Activated naive CD4-positive, alpha-beta T cell treated with anti-CD3 and anti-CD28 coated beads for 36 hours (primary cell): Measurements from ENCODE around the gene GPD2. TPM values are rescaled to one million over a fixed set of nuclear protein-coding genes. Genes with fewer than 3 reads are reported as not detected.
A peak's percentile ranks its signal among the peaks of the same experiment; 100 is the strongest.

Experiments
- CTCF ChIA-PET: fragments of 350-600 bp; sonication (Branson Sonifier 250); formaldehyde crosslinking; loops from one replicate; lab custom pipeline; 2021; ENCODE audit warnings: antibody characterized with exemption; lab: Charles Lee
- DNase-seq: peaks from one replicate; pipeline ENCODE4 v3.0.0-alpha.2; 2020
- H3K27ac Mint-ChIP-seq: one replicate; pipeline ENCODE4 v1.8.0; 2021; ENCODE audit warnings: mild to moderate bottlenecking, mixed read lengths
- H3K27me3 Mint-ChIP-seq: one replicate; pipeline ENCODE4 v1.8.0; 2021; ENCODE audit warnings: low read depth, mixed read lengths
- H3K36me3 Mint-ChIP-seq: one replicate; pipeline ENCODE4 v1.8.0; 2021; ENCODE audit warnings: low read depth, mixed read lengths
- H3K4me1 Mint-ChIP-seq: one replicate; pipeline ENCODE4 v1.8.0; 2021; ENCODE audit warnings: low read depth, mixed read lengths
- H3K4me3 Mint-ChIP-seq: one replicate; pipeline ENCODE4 v1.8.0; 2021; ENCODE audit warnings: mild to moderate bottlenecking, moderate library complexity, mixed read lengths
- H3K9me3 Mint-ChIP-seq: one replicate; pipeline ENCODE4 v1.8.0; 2021; ENCODE audit warnings: mixed read lengths
- intact Hi-C: fragments of 100-400 bp; cut with micrococcal nuclease; formaldehyde crosslinking; loops from one replicate; pipeline ENCODE4 v1.15.1; 2023
- total RNA-seq, 2 experiments: library from RNA; stranded (reverse); gene quantifications; one replicate each; pipeline ENCODE4 v1.2.3, GENCODE V29; 2021

GPD2 gene
- total RNA-seq, 2 experiments from 2014 or later, result 18.8 to 19.9 TPM

GRCh38 chr2:156581280-156581679 is 145.1 kb downstream of the GPD2 start:
- no peaks in the 10 kb centered on the region for H3K27me3 Mint-ChIP-seq
- CTCF ChIA-PET, result interaction anchor here (1.2 kb wide), 1 partner anchor 9 kb away, joined by 3 read pairs; no protein-coding TSS in a partner anchor
- H3K27ac Mint-ChIP-seq, result no peak overlapping the region
- intact Hi-C loops, result loop anchor here (10.0 kb wide), 1 partner anchor 314 kb away; no protein-coding TSS in a partner anchor
- H3K36me3 Mint-ChIP-seq, result peaks cover 6% of the 10 kb centered on the region
- H3K4me1 Mint-ChIP-seq, result peaks cover 4% of the 10 kb centered on the region
- no peak for DNase-seq
- no peaks in the 10 kb centered on the region for H3K9me3 Mint-ChIP-seq
- H3K4me3 Mint-ChIP-seq, result no peak overlapping the region

DNA sequence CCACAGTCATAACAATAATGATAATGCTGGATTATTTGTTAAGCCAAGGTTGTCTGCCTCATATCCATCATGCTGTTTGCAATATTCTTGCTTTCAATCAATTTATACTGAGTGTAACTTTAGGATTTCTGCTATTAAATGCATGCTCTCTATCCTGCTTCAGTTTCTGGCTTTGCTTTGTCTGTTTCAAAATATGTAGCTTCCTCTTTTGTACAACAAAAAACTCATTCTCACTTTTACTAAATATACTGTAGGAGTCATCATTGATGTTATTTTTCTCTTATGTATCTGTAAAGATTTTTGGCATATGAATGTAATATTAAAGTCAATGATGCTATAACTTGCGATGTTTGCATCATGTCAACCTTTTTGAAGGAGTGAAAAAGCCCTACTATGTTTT is 149.3 kb downstream of the GPD2 start:
- Mint-ChIP-seq H3K27me3 (no peaks in the 10 kb centered on the region), H3K36me3 (peaks cover 3% of the 10 kb centered on the region), H3K9me3 (no peaks in the 10 kb centered on the region), H3K4me1 (peaks cover 2% of the 10 kb centered on the region), H3K27ac (no peak overlapping the region), H3K4me3 (no peak overlapping the region)
- intact Hi-C loops, result loop anchor here (10.0 kb wide), 1 partner anchor 309 kb away; no protein-coding TSS in a partner anchor
- CTCF ChIA-PET, result interaction anchor here (1.3 kb wide), 1 partner anchor 63 kb away, joined by 3 read pairs; no protein-coding TSS in a partner anchor
- no peak for DNase-seq

DNA sequence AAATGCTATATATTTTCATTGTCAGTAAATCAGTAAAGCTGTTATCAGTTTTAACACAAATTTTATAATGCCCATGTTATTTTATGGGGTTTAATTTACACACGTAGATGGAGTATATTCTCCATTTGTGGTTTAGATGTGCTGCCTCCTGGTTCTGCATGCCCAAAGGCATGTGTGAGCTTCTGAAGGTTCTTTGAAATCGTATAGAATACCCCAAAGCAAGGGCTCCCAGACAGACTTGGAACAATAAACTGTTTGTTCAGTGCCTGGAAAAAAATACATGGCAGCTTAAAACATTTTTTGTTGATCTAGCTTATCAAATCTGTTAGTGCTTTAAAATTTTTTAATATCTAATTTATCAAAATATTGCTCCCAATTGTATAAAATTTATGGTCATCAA is 150.4 kb downstream of the GPD2 start:
- CTCF ChIA-PET, result interaction anchor here (1.0 to 5.3 kb wide), 3 partner anchors 13 to 394 kb away, joined by 4 to 44 read pairs (median 21); no protein-coding TSS in a partner anchor

DNA sequence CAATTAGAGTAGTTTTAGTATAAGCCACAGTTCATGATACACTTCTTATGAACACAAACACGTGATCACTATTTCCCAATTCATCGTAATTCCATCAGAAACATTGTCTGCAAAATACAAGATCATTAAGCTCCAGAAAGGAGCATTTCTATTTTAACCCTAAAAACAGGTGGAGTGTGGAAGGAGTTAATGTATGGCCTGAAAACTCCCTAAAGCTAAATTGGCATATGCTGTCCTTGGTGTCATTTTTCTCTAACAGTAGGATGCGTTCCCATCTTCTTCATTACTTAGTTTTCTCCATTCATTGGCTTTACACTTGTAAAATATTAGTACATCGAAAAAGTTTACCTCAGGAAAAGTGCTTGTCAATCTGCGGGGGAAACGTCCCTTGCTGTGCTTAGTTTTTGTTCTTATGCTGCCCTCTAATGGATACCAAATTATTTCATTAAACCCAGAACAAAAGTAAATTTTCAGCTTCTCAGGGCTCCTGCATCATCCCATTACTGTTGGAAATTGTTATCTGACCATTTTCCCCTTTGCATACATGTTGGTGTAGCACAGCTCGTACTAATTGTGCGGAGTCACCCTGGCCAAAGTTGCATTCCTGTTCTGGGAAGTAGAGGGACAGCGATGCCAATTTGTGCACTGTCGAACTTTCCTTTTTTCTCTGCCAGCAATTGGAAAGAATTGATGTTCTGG is 153.4 kb downstream of the GPD2 start:
- Mint-ChIP-seq H3K4me1 (no peaks in the 10 kb centered on the region), H3K27me3 (no peaks in the 10 kb centered on the region), H3K9me3 (no peaks in the 10 kb centered on the region), H3K27ac (no peak overlapping the region), H3K4me3 (no peak overlapping the region), H3K36me3 (peaks cover 3% of the 10 kb centered on the region)
- CTCF ChIA-PET, result interaction anchor here (0.6 to 5.3 kb wide), 16 partner anchors 8 to 1213 kb away, joined by 3 to 44 read pairs (median 4); no protein-coding TSS in a partner anchor
- DNase-seq, result peak; percentile 34
- intact Hi-C loops, result loop anchor here (1.0 to 10.0 kb wide), 9 partner anchors 153 to 1212 kb away; partner anchors contain the start of gene GPD2

More for the DNA sequence above, 150.4 kb downstream of the GPD2 start:
- Mint-ChIP-seq H3K9me3 (no peaks in the 10 kb centered on the region), H3K4me1 (no peaks in the 10 kb centered on the region), H3K27ac (no peak overlapping the region), H3K36me3 (peaks cover 3% of the 10 kb centered on the region), H3K4me3 (no peak overlapping the region), H3K27me3 (no peaks in the 10 kb centered on the region)
- intact Hi-C loops, result loop anchor here (10.0 kb wide), 1 partner anchor 308 kb away; no protein-coding TSS in a partner anchor
- no peak for DNase-seq

- no peaks in the 10 kb centered on the region for H3K36me3 Mint-ChIP-seq
- H3K27me3 Mint-ChIP-seq, result no peaks in the 10 kb centered on the region
- no peaks in the 10 kb centered on the region for H3K4me1 Mint-ChIP-seq
- H3K27ac Mint-ChIP-seq, result no peak overlapping the region
- intact Hi-C loops, result loop anchor here (2.0 kb wide), 1 partner anchor 523 kb away; no protein-coding TSS in a partner anchor
- H3K9me3 Mint-ChIP-seq, result no peaks in the 10 kb centered on the region
- DNase-seq, result no peak
- CTCF ChIA-PET, result interaction anchor here (1.0 to 5.3 kb wide), 12 partner anchors 9 to 1213 kb away, joined by 3 to 44 read pairs (median 4); no protein-coding TSS in a partner anchor
- H3K4me3 Mint-ChIP-seq, result no peak overlapping the region
These were observed 154.0 kb downstream of the GPD2 start for GRCh38 chr2:156590085-156590739.

DNA sequence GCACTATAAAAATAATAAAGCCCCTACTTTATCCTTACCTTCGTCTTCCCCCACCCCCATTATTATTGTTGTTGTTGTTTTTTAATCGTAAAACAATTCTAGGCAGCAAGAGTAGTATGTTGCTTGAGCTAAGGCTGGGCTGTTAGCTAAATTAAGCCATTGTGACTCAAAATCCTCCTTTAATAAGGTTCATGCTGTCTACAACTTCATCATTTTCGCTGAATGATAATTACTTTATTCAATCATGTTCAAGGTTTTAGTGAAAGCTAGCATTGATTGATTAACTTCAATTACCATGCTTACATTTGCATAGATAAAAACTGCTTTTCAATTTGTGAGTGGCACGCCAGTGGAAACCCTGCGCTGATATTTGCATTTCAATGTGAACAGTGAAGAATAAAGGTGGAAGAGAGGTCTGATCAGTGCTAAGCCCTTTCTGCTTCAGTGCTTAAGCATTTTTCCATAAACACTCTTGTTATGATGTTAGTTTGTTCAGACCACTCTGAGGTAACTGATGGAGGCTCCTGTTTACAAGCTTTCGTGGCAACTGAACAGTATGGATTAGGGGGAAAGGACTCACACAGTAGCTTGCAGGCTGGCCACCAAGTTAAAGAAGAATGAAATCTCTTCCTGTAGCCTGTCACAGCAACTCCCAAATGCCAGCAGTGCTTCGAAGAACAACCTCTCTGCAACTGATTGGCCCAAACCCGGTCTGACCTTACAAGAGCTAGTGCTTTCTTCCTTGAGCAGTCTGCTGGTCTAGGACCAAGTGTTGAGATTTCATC is 156.8 kb downstream of the GPD2 start:
- Mint-ChIP-seq H3K36me3 (no peaks in the 10 kb centered on the region), H3K9me3 (no peaks in the 10 kb centered on the region), H3K27me3 (peaks cover 2% of the 10 kb centered on the region), H3K27ac (no peak overlapping the region), H3K4me3 (no peak overlapping the region), H3K4me1 (no peaks in the 10 kb centered on the region)
- intact Hi-C loops, result no loop called here
- DNase-seq, result no peak
- CTCF ChIA-PET, result interaction anchor here (0.5 kb wide), 1 partner anchor 97 kb away, joined by 6 read pairs; no protein-coding TSS in a partner anchor

DNA sequence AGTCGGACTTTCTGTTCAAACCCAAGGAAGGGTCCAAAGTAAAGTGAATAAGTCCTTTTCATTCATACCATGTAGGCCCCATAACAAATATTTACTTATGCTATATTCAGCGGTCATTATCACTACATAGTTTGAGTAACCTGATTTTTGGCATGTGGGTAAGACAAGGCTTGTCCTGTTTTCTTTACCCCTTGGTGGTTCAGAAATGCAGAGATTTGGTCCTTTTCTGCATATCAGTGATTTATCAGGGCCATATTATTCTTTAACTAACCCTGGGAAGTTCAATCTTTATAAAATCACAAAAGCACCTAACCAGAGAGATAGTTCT is 157.4 kb downstream of the GPD2 start:
- intact Hi-C loops, result no loop called here
- CTCF ChIA-PET, result interaction anchor here (0.5 kb wide), 1 partner anchor 97 kb away, joined by 6 read pairs; no protein-coding TSS in a partner anchor

DNA sequence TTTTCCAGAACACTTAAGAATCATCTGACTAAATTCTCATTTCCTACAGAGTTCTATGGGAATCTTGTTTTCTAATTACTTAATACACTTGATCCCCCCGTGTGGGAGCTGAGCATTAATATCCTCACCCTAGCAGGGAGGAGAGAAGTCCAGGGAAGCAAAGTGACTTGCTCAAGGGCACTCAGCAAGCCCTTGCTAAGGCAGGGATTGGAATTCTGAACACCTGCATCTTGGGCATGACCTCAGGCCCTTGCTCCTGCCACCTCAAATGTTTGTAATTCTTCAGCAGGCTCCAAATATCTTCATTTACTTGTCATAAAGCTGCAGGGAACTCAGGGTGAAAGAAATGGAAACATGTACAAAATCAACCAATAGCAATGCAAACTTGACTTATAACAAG is 162.4 kb downstream of the GPD2 start:
- CTCF ChIA-PET, result no interaction called here
- Mint-ChIP-seq H3K4me1 (no peaks in the 10 kb centered on the region), H3K27ac (no peak overlapping the region), H3K4me3 (no peak overlapping the region), H3K9me3 (no peaks in the 10 kb centered on the region), H3K27me3 (peaks cover 2% of the 10 kb centered on the region), H3K36me3 (no peaks in the 10 kb centered on the region)
- DNase-seq, result no peak
- intact Hi-C loops, result no loop called here

More for the DNA sequence above, 157.4 kb downstream of the GPD2 start:
- Mint-ChIP-seq H3K27ac (no peak overlapping the region), H3K36me3 (no peaks in the 10 kb centered on the region), H3K4me1 (no peaks in the 10 kb centered on the region), H3K27me3 (peaks cover 2% of the 10 kb centered on the region), H3K4me3 (no peak overlapping the region), H3K9me3 (no peaks in the 10 kb centered on the region)
- no peak for DNase-seq

GRCh38 chr2:156600196-156600595 is 164.0 kb downstream of the GPD2 start:
- H3K4me1 Mint-ChIP-seq, result no peaks in the 10 kb centered on the region
- H3K27me3 Mint-ChIP-seq, result peaks cover 2% of the 10 kb centered on the region
- H3K9me3 Mint-ChIP-seq, result no peaks in the 10 kb centered on the region
- no peak overlapping the region for H3K4me3 Mint-ChIP-seq
- no peaks in the 10 kb centered on the region for H3K36me3 Mint-ChIP-seq
- DNase-seq, result no peak
- intact Hi-C loops, result no loop called here
- no peak overlapping the region for H3K27ac Mint-ChIP-seq
- CTCF ChIA-PET, result interaction anchor here (0.6 kb wide), 1 partner anchor 566 kb away, joined by 3 read pairs; no protein-coding TSS in a partner anchor

GRCh38 chr2:156601855-156602551 is 165.8 kb downstream of the GPD2 start:
- no peaks in the 10 kb centered on the region for H3K36me3 Mint-ChIP-seq
- no peaks in the 10 kb centered on the region for H3K4me1 Mint-ChIP-seq
- no peak for DNase-seq
- H3K27me3 Mint-ChIP-seq, result no peaks in the 10 kb centered on the region
- no peak overlapping the region for H3K4me3 Mint-ChIP-seq
- CTCF ChIA-PET, result no interaction called here
- intact Hi-C loops, result no loop called here
- no peak overlapping the region for H3K27ac Mint-ChIP-seq
- no peaks in the 10 kb centered on the region for H3K9me3 Mint-ChIP-seq

GRCh38 chr2:156602552-156602933 is 166.4 kb downstream of the GPD2 start:
- no peak overlapping the region for H3K27ac Mint-ChIP-seq

More at GRCh38 chr2:156602552-156602933, 166.4 kb downstream of the GPD2 start:
- Mint-ChIP-seq H3K9me3 (no peaks in the 10 kb centered on the region), H3K27me3 (no peaks in the 10 kb centered on the region), H3K36me3 (no peaks in the 10 kb centered on the region), H3K4me3 (no peak overlapping the region), H3K4me1 (no peaks in the 10 kb centered on the region)
- no peak for DNase-seq
- CTCF ChIA-PET, result no interaction called here
- intact Hi-C loops, result no loop called here
